GM19463 (cell line): ENCODE data around the gene ACSM5.
"Not testable (repeated sequence)": the region's sequence is repeated elsewhere in the genome, so short reads cannot be mapped to it uniquely, and the experiment has no call there.

Source experiments
- ATAC-seq: cut with Tn5 transposase; IDR thresholded peaks from one replicate; pipeline ENCODE4 v1.9.1; 2021; ENCODE audit warnings: mild to moderate bottlenecking, moderate library complexity; ENCODE audit not compliant: unreplicated experiment

The ACSM5 gene

GRCh38 chr16:20441859-20442258 lies 32.5 kb downstream of the ACSM5 start:
- not testable (repeated sequence) for ATAC-seq

GRCh38 chr16:20446652-20447393 lies 37.5 kb downstream of the ACSM5 start:
- not testable (repeated sequence) for ATAC-seq

- not testable (repeated sequence) for ATAC-seq
Observed at GRCh38 chr16:20451364-20451763, 42.0 kb downstream of the ACSM5 start, which contains the start of gene ACSM2A. TSS of gene ACSM2A (plus strand) at chr16:20451521. CDS start at chr16:20460115, 8,594 bp downstream.

- ATAC-seq = not testable (repeated sequence)
Observed at GRCh38 chr16:20453633-20454032, 44.3 kb downstream of the ACSM5 start.

- not testable (repeated sequence) for ATAC-seq
Observed at GRCh38 chr16:20459227-20459626, 49.9 kb downstream of the ACSM5 start.

GRCh38 chr16:20460313-20460712 lies 51.0 kb downstream of the ACSM5 start:
- ATAC-seq = not testable (repeated sequence)

GRCh38 chr16:20468954-20469353 lies 59.6 kb downstream of the ACSM5 start:
- not testable (repeated sequence) for ATAC-seq

- not testable (repeated sequence) for ATAC-seq
Observed at GRCh38 chr16:20469930-20470329, 60.6 kb downstream of the ACSM5 start.

GRCh38 chr16:20470732-20471131 lies 61.4 kb downstream of the ACSM5 start:
- not testable (repeated sequence) for ATAC-seq

GRCh38 chr16:20477188-20477744 lies 67.9 kb downstream of the ACSM5 start:
- ATAC-seq = not testable (repeated sequence)

- not testable (repeated sequence) for ATAC-seq
Observed at GRCh38 chr16:20483989-20484388, 74.7 kb downstream of the ACSM5 start.

- ATAC-seq = no peak
Observed at GRCh38 chr16:20484726-20485125, 75.4 kb downstream of the ACSM5 start.

- no peak for ATAC-seq
Observed at GRCh38 chr16:20485408-20485807, 76.1 kb downstream of the ACSM5 start.
